HCT116 (cell line): ENCODE results near the gene ZNF595. TPM values are rescaled to one million over a fixed set of nuclear protein-coding genes. Genes with fewer than 3 reads are reported as not detected.

ENCODE experiments used
- ATAC-seq: fragments of 200-7000 bp; cut with Tn5 transposase; 2 replicates; pipeline ENCODE4 v1.9.1; 2020; ENCODE audit warnings: mild to moderate bottlenecking, moderate library complexity
- BruUV-seq: library from RNA; stranded (reverse); fragments of 400-500 nt; replicated peaks from 2 replicates; lab custom pipeline; 2021; lab: Mats Ljungman, UMichigan
- CTCF ChIA-PET: fragments of 300-600 bp; sonication (Branson Sonifier 250); formaldehyde crosslinking; loops from one replicate; lab custom pipeline; 2021; ENCODE audit warnings: antibody characterized with exemption; lab: Charles Lee
- POLR2A ChIA-PET: fragments of 300-600, 350-600 bp; sonication (Branson Sonifier 250); formaldehyde crosslinking; loops from one replicate; lab custom pipeline; 2021; ENCODE audit warnings: antibody characterized with exemption; lab: Charles Lee
- RAD21 ChIA-PET, 2 experiments: fragments of 300-600 bp; sonication (Branson Sonifier 250); formaldehyde crosslinking; loops; one replicate each; lab custom pipeline; 2023; ENCODE audit warnings: low total read pairs in 2 of 2; ENCODE audit not compliant: uncharacterized antibody in 2 of 2, unreplicated experiment in 2 of 2, low non-redundant PET in 1 of 2; lab: Charles Lee
- DNase-seq: peaks from one replicate; pipeline ENCODE4 v3.0.0-alpha.2; 2010; ENCODE audit warnings: low read depth, low spot score
- H2AFZ ChIP-seq: fragments of 200-600 bp; shearing (Covaris generic), sonication (generic); 2 replicates; pipeline ENCODE4 v1.6.1; 2017; ENCODE audit warnings: low read depth, mixed run types, mixed read lengths, antibody characterized with exemption, low read length; ENCODE audit not compliant: poor library complexity, severe bottlenecking
- H3K27ac ChIP-seq: 2 replicates; pipeline ENCODE4 v1.5.1; 2012; ENCODE audit warnings: low read depth, low read length
- H3K27me3 ChIP-seq: fragments of 200-600 bp; sonication (generic); 2 replicates; pipeline ENCODE4 v1.6.1; 2016; ENCODE audit warnings: mixed run types, low read length, mixed read lengths; ENCODE audit not compliant: insufficient read depth
- H3K36me3 ChIP-seq, 2 experiments: fragments of 200-500 bp in 1 of 2; fragments of 200-600 bp in 1 of 2; sonication (Bioruptor generic) in 1 of 2; sonication (generic) in 1 of 2; 2 replicates each; pipeline versions ENCODE4 v1.5.1 to v1.6.1; 2014 to 2016; ENCODE audit warnings: low read length in 2 of 2, inconsistent platforms in 1 of 2, mixed read lengths in 1 of 2, mixed run types in 1 of 2; ENCODE audit not compliant: insufficient read depth in 2 of 2, control insufficient read depth in 1 of 2
- H3K4me1 ChIP-seq, 2 experiments: fragments of 200-600 bp in 1 of 2; sonication (generic) in 1 of 2; 2 replicates each; pipeline versions ENCODE4 v1.5.1 to v1.6.1; 2012 to 2017; ENCODE audit warnings: low read length in 2 of 2, inconsistent platforms in 1 of 2, mild to moderate bottlenecking in 1 of 2, mixed read lengths in 1 of 2, mixed run types in 1 of 2, moderate library complexity in 1 of 2; ENCODE audit not compliant: insufficient read depth in 2 of 2, control insufficient read depth in 1 of 2
- H3K4me2 ChIP-seq: fragments of 200-600 bp; sonication (generic); 2 replicates; pipeline ENCODE4 v1.6.1; 2017; ENCODE audit warnings: mixed run types, low read length, mixed read lengths
- H3K4me3 ChIP-seq, 2 experiments: fragments of 200-600 bp in 1 of 2; sonication (generic) in 1 of 2; replicated peaks in 1 of 2; 2 replicates each; pipeline ENCODE4 v1.5.1; 2011 to 2016; ENCODE audit warnings: low read length in 2 of 2, control low read depth in 1 of 2, low read depth in 1 of 2, mild to moderate bottlenecking in 1 of 2, mixed read lengths in 1 of 2, mixed run types in 1 of 2
- H3K79me2 ChIP-seq: fragments of 200-600 bp; sonication (generic); 2 replicates; pipeline ENCODE4 v1.6.1; 2017; ENCODE audit warnings: mild to moderate bottlenecking, mixed run types, low read length, moderate library complexity, mixed read lengths; ENCODE audit not compliant: insufficient read depth
- H3K9ac ChIP-seq: fragments of 200-600 bp; sonication (generic); 2 replicates; pipeline ENCODE4 v1.6.1; 2016; ENCODE audit warnings: low read length, mixed read lengths
- H3K9me2 ChIP-seq: fragments of 200-600 bp; sonication (generic), shearing (Covaris generic); 2 replicates; pipeline ENCODE4 v1.6.1; 2017; ENCODE audit warnings: mixed run types, mild to moderate bottlenecking, moderate library complexity; ENCODE audit not compliant: insufficient read depth
- H3K9me3 ChIP-seq, 2 experiments: fragments of 200-500 bp in 1 of 2; fragments of 200-600 bp in 1 of 2; sonication (Bioruptor generic) in 1 of 2; sonication (generic) in 1 of 2; 2 replicates each; pipeline ENCODE4 v1.6.1; 2014 to 2017; ENCODE audit warnings: low read length in 2 of 2, mixed read lengths in 2 of 2, inconsistent platforms in 1 of 2, low read depth in 1 of 2, mild to moderate bottlenecking in 1 of 2, mixed run types in 1 of 2, moderate library complexity in 1 of 2; ENCODE audit not compliant: control insufficient read depth in 1 of 2, insufficient read depth in 1 of 2
- H4K20me1 ChIP-seq: fragments of 200-600 bp; sonication (generic), shearing (Covaris generic); 2 replicates; pipeline ENCODE4 v1.6.1; 2017; ENCODE audit warnings: mixed run types, mild to moderate bottlenecking, moderate library complexity; ENCODE audit not compliant: insufficient read depth
- CBX3 ChIP-seq: IDR thresholded peaks from 2 replicates; pipeline ENCODE4 v1.6.1; 2012; ENCODE audit warnings: low read depth
- CEBPB ChIP-seq: IDR thresholded peaks from 2 replicates; pipeline ENCODE4 v1.6.1; 2012; ENCODE audit warnings: low read depth
- FOSL1 ChIP-seq: IDR thresholded peaks from 2 replicates; pipeline ENCODE4 v1.6.1; 2012; ENCODE audit warnings: low read depth
- JUND ChIP-seq: IDR thresholded peaks from 2 replicates; pipeline ENCODE4 v1.6.1; 2012
- POLR2A ChIP-seq: IDR thresholded peaks from 2 replicates; pipeline ENCODE4 v1.7.0; 2011; ENCODE audit warnings: borderline replicate concordance; ENCODE audit not compliant: insufficient read depth, insufficient read length; ENCODE audit errors: extremely low read depth
- POLR2AphosphoS5 ChIP-seq: IDR thresholded peaks from 2 replicates; pipeline ENCODE4 v1.6.1; 2011; ENCODE audit warnings: mild to moderate bottlenecking, low read depth, low read length, moderate library complexity
- RAD21 ChIP-seq: IDR thresholded peaks from 2 replicates; pipeline ENCODE4 v1.6.1; 2012; ENCODE audit warnings: low read depth, mild to moderate bottlenecking
- REST ChIP-seq: IDR thresholded peaks from 2 replicates; pipeline ENCODE4 v1.6.1; 2012; ENCODE audit warnings: low read depth
- SIN3A ChIP-seq: IDR thresholded peaks from 2 replicates; pipeline ENCODE4 v1.6.1; 2012; ENCODE audit warnings: low read depth
- ZFX ChIP-seq: fragments of 450-650 bp; IDR thresholded peaks from 2 replicates; pipeline ENCODE4 v1.6.1; 2017
- intact Hi-C: fragments of 100-400 bp; cut with micrococcal nuclease; formaldehyde crosslinking; loops from 2 replicates; pipeline ENCODE4 v1.10.0; 2022
- total RNA-seq: library from RNA; stranded (reverse); gene quantifications from one replicate; pipeline ENCODE4 v1.2.1, GENCODE V29; 2021; ENCODE audit not compliant: unreplicated experiment
- TF ChIP-seq, protein P1 (sequence below): IDR thresholded peaks from 2 replicates; pipeline ENCODE4 v1.6.1; 2012

Gene ZNF595
- total RNA-seq, 1 experiment from 2014 or later = 4.0 TPM

DNA sequence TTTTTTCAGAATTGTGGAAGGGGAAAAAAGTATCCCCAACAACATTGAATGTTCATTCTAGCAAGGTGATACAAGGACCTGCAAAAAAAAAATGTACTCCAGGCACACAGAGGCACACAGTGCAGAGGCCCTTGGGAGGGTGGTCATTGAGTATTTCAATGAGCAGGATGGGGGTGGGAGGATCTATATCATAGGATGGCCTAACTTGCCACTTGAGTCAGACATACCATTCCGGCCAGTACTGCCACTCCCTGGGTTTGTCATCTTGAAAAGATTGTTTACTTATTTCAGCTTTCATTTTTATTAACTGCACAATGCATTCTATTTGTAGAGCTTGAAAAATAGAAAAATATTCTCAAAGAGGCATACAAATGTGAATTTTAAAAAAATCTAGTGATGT, 18.7 kb downstream of the ZNF595 start:
- ChIA-PET RAD21 (no interaction called here), POLR2A (no interaction called here), CTCF (no interaction called here)
- H4K20me1 ChIP-seq = no peaks in the 10 kb centered on the region
- H3K9me2 ChIP-seq = no peaks in the 10 kb centered on the region
- ATAC-seq (no peak), DNase-seq (no peak)
- no peak overlapping the region for H3K4me2 ChIP-seq
- no peak overlapping the region for H3K9ac ChIP-seq
- H3K4me3 ChIP-seq = no peak overlapping the region
- no peaks in the 10 kb centered on the region for H3K79me2 ChIP-seq
- H3K27ac ChIP-seq = no peak overlapping the region
- H3K27me3 ChIP-seq = no peaks in the 10 kb centered on the region
- intact Hi-C loops = no loop called here
- no peaks in the 10 kb centered on the region for H3K36me3 ChIP-seq
- no peaks in the 10 kb centered on the region for H3K4me1 ChIP-seq
- H2AFZ ChIP-seq = no peak overlapping the region
- peaks cover 16 to 30% of the 10 kb centered on the region in 2 experiments; a peak in 2 of 4 replicates for H3K9me3 ChIP-seq
- TF ChIP-seq, protein P1, sequence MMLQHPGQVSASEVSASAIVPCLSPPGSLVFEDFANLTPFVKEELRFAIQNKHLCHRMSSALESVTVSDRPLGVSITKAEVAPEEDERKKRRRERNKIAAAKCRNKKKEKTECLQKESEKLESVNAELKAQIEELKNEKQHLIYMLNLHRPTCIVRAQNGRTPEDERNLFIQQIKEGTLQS = no peak
- TF ChIP-seq CEBPB (no peak), SIN3A (no peak), RAD21 (no peak), POLR2A (no peak), POLR2AphosphoS5 (no peak), FOSL1 (no peak), CBX3 (no peak), JUND (no peak), ZFX (no peak), REST (no peak)
- no TSS peak for BruUV-seq
